Measurements from ENCODE around the gene CCDC91.

- TF ChIP-seq POLR2A (IDR thresholded peaks at IDR 0.05; ENCODE audit: low read depth, low read length) (no peak), POLR2AphosphoS5 (IDR thresholded peaks at IDR 0.05; ENCODE audit: low read depth, low read length) (no peak)
These were observed 11.5 kb upstream of the CCDC91 start for GRCh38 chr12:28178775-28179174.
